ENCODE measurements around the gene DNAJC11. TPM values are rescaled to one million over a fixed set of nuclear protein-coding genes. Genes with fewer than 3 reads are reported as not detected.

Gene DNAJC11
- total RNA-seq, 1 experiment from 2014 or later = 57.3 TPM

GRCh38 chr1:6635910-6636760 lies 65.5 kb downstream of the DNAJC11 start:
- intact Hi-C loops (cut with micrococcal nuclease; ENCODE audit: unreplicated experiment) = no loop called here
- BruUV-seq (replicated peaks) = no TSS peak
- H3K9me3 Mint-ChIP-seq (ENCODE audit: low read depth, unreplicated experiment) = no peaks in the 10 kb centered on the region

GRCh38 chr1:6635161-6635909 lies 66.3 kb downstream of the DNAJC11 start:
- Mint-ChIP-seq H3K4me3 (ENCODE audit: low read depth, unreplicated experiment) (no peak overlapping the region), H3K27ac (ENCODE audit: unreplicated experiment) (no peak overlapping the region), H3K27me3 (ENCODE audit: unreplicated experiment) (no peaks in the 10 kb centered on the region), H3K4me1 (ENCODE audit: low read depth, unreplicated experiment) (no peaks in the 10 kb centered on the region), H3K9me3 (ENCODE audit: low read depth, unreplicated experiment) (no peaks in the 10 kb centered on the region), H3K36me3 (ENCODE audit: insufficient read depth, unreplicated experiment) (peaks cover 49% of the 10 kb centered on the region)
- no peak for DNase-seq
- no TSS peak for BruUV-seq (replicated peaks)
- intact Hi-C loops (cut with micrococcal nuclease; ENCODE audit: unreplicated experiment) = no loop called here
- CTCF ChIA-PET = interaction anchor here (1.0 kb wide), 1 partner anchor 35 kb away, joined by 4 read pairs; no protein-coding TSS in a partner anchor
- no peak for TF ChIP-seq CTCF (IDR thresholded peaks at IDR 0.05; ENCODE audit: unreplicated experiment)

More at GRCh38 chr1:6635910-6636760, 65.5 kb downstream of the DNAJC11 start:
- no peak overlapping the region for H3K4me3 Mint-ChIP-seq (ENCODE audit: low read depth, unreplicated experiment)
- CTCF ChIA-PET = no interaction called here
- no peak overlapping the region for H3K27ac Mint-ChIP-seq (ENCODE audit: unreplicated experiment)
- H3K27me3 Mint-ChIP-seq (ENCODE audit: unreplicated experiment) = no peaks in the 10 kb centered on the region
- no peaks in the 10 kb centered on the region for H3K4me1 Mint-ChIP-seq (ENCODE audit: low read depth, unreplicated experiment)
- no peak for TF ChIP-seq CTCF (IDR thresholded peaks at IDR 0.05; ENCODE audit: unreplicated experiment)
- no peak for DNase-seq
- peaks cover 51% of the 10 kb centered on the region for H3K36me3 Mint-ChIP-seq (ENCODE audit: insufficient read depth, unreplicated experiment)

- peaks cover 47% of the 10 kb centered on the region for H3K36me3 Mint-ChIP-seq (ENCODE audit: insufficient read depth, unreplicated experiment)
- H3K27ac Mint-ChIP-seq (ENCODE audit: unreplicated experiment) = no peak overlapping the region
- H3K4me3 Mint-ChIP-seq (ENCODE audit: low read depth, unreplicated experiment) = no peak overlapping the region
- no peak for TF ChIP-seq CTCF (IDR thresholded peaks at IDR 0.05; ENCODE audit: unreplicated experiment)
- BruUV-seq (replicated peaks) = TSS peak; percentile 72
- intact Hi-C loops (cut with micrococcal nuclease; ENCODE audit: unreplicated experiment) = no loop called here
- H3K4me1 Mint-ChIP-seq (ENCODE audit: low read depth, unreplicated experiment) = no peaks in the 10 kb centered on the region
- H3K27me3 Mint-ChIP-seq (ENCODE audit: unreplicated experiment) = no peaks in the 10 kb centered on the region
- H3K9me3 Mint-ChIP-seq (ENCODE audit: low read depth, unreplicated experiment) = no peaks in the 10 kb centered on the region
- CTCF ChIA-PET = interaction anchor here (1.0 kb wide), 1 partner anchor 34 kb away, joined by 4 read pairs; no protein-coding TSS in a partner anchor
- peak; percentile 64 for DNase-seq
These were observed 67.1 kb downstream of the DNAJC11 start for GRCh38 chr1:6634371-6635052.

Measured in Calu3 (cell line).